Measurements from ENCODE around the gene DNAJC9. TPM values are rescaled to one million over a fixed set of nuclear protein-coding genes. Genes with fewer than 3 reads are reported as not detected.

The DNAJC9 gene
- total RNA-seq, 1 experiment from 2014 or later = 65.2 TPM

DNA sequence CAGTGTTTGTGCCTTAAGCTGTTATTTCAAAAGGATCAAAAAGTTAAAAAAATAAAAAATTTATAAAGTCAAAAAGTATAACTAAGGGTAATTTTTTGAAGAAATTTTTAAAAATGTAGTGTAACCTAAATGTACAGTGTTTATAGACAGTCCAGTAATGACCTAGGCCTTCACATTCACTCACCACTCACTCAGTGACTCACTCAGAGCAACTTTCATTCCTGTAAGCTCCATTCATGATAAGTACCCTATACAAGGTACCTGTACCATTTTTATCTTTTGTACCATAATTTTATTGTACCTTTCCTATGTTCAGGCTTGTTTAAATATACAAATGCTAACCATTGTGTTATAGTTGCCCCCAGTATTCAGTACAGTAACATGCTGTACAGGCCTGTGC is 21.5 kb downstream of the DNAJC9 start:
- Histone ChIP-seq H3K4me3 (ENCODE audit: low read depth, low read length) (no peak overlapping the region), H3K9me3 (no peaks in the 10 kb centered on the region), H3K4me1 (no peaks in the 10 kb centered on the region), H3K36me3 (ENCODE audit: control insufficient read depth, insufficient read depth, low read length) (no peaks in the 10 kb centered on the region), H3K27me3 (replicated peaks; ENCODE audit: control insufficient read depth, insufficient read depth, low read length) (no peaks in the 10 kb centered on the region)
- intact Hi-C loops (cut with micrococcal nuclease; ENCODE audit: unreplicated experiment) = no loop called here
- Mint-ChIP-seq H3K36me3 (ENCODE audit: insufficient read depth, unreplicated experiment) (no peaks in the 10 kb centered on the region), H3K4me3 (ENCODE audit: unreplicated experiment) (no peak overlapping the region), H3K27ac (ENCODE audit: unreplicated experiment) (no peak overlapping the region), H3K27me3 (ENCODE audit: insufficient read depth, unreplicated experiment) (no peaks in the 10 kb centered on the region), H3K9me3 (ENCODE audit: unreplicated experiment) (no peaks in the 10 kb centered on the region), H3K4me1 (ENCODE audit: low read depth, unreplicated experiment) (peaks cover 7% of the 10 kb centered on the region)
- POLR2A ChIA-PET = no interaction called here
- DNase-seq = no peak
- CTCF ChIA-PET = no interaction called here
- no TSS peak for BruUV-seq (replicated peaks)
- no peak for TF ChIP-seq CTCF (IDR thresholded peaks at IDR 0.05; ENCODE audit: insufficient read depth in 1 of 2, low read depth in 1 of 2, low read length in 1 of 2, severe bottlenecking in 1 of 2, unreplicated experiment in 1 of 2)

GRCh38 chr10:73220989-73221388 is 26.1 kb downstream of the DNAJC9 start:
- no peak for TF ChIP-seq CTCF (IDR thresholded peaks at IDR 0.05; ENCODE audit: insufficient read depth in 1 of 2, low read depth in 1 of 2, low read length in 1 of 2, severe bottlenecking in 1 of 2, unreplicated experiment in 1 of 2)
- peaks cover 2% of the 10 kb centered on the region for H3K36me3 ChIP-seq (ENCODE audit: control insufficient read depth, insufficient read depth, low read length)
- peaks cover 25% of the 10 kb centered on the region for H3K4me1 ChIP-seq
- H3K4me3 ChIP-seq (ENCODE audit: low read depth, low read length) = no peak overlapping the region
- Mint-ChIP-seq H3K4me1 (ENCODE audit: low read depth, unreplicated experiment) (peaks cover 17% of the 10 kb centered on the region), H3K4me3 (ENCODE audit: unreplicated experiment) (no peak overlapping the region), H3K36me3 (ENCODE audit: insufficient read depth, unreplicated experiment) (peaks cover 7% of the 10 kb centered on the region), H3K9me3 (ENCODE audit: unreplicated experiment) (peaks cover 6% of the 10 kb centered on the region), H3K27me3 (ENCODE audit: insufficient read depth, unreplicated experiment) (no peaks in the 10 kb centered on the region), H3K27ac (ENCODE audit: unreplicated experiment) (no peak overlapping the region)
- intact Hi-C loops (cut with micrococcal nuclease; ENCODE audit: unreplicated experiment) = no loop called here
- no TSS peak for BruUV-seq (replicated peaks)
- no peaks in the 10 kb centered on the region for H3K9me3 ChIP-seq
- DNase-seq = no peak
- ChIA-PET CTCF (no interaction called here), POLR2A (no interaction called here)
- H3K27me3 ChIP-seq (replicated peaks; ENCODE audit: control insufficient read depth, insufficient read depth, low read length) = no peaks in the 10 kb centered on the region

DNA sequence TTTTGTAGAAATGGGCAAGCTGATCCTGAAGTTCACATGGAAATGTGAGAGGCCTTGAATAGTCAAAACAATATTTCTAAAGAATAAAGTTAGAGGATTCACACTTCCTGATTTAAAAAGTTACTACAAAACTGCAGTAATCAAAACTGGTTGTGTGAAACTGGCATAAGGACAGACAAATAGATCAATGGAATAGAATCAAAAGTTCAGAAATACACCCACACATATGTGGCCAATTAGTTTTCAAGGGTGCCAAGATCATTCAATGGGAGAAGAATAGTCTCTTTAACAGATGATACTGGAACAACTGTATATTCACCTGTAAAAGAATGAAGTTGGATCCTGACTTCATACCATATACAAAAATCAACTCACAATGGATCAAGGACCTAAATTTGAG is 27.7 kb downstream of the DNAJC9 start:
- no peak for DNase-seq

More for the DNA sequence above, 27.7 kb downstream of the DNAJC9 start:
- Mint-ChIP-seq H3K27me3 (ENCODE audit: insufficient read depth, unreplicated experiment) (no peaks in the 10 kb centered on the region), H3K4me3 (ENCODE audit: unreplicated experiment) (no peak overlapping the region), H3K4me1 (ENCODE audit: low read depth, unreplicated experiment) (peaks cover 22% of the 10 kb centered on the region), H3K27ac (ENCODE audit: unreplicated experiment) (no peak overlapping the region), H3K36me3 (ENCODE audit: insufficient read depth, unreplicated experiment) (peaks cover 7% of the 10 kb centered on the region), H3K9me3 (ENCODE audit: unreplicated experiment) (peaks cover 12% of the 10 kb centered on the region)
- H3K9me3 ChIP-seq = no peaks in the 10 kb centered on the region
- peaks cover 25% of the 10 kb centered on the region for H3K4me1 ChIP-seq
- no peaks in the 10 kb centered on the region for H3K27me3 ChIP-seq (replicated peaks; ENCODE audit: control insufficient read depth, insufficient read depth, low read length)
- CTCF ChIA-PET = interaction anchor here (0.6 to 0.9 kb wide), 3 partner anchors 39 to 123 kb away, joined by 3 to 7 read pairs (median 3); partner anchors contain the start of gene P4HA1
- intact Hi-C loops (cut with micrococcal nuclease; ENCODE audit: unreplicated experiment) = no loop called here
- POLR2A ChIA-PET = no interaction called here
- H3K36me3 ChIP-seq (ENCODE audit: control insufficient read depth, insufficient read depth, low read length) = peaks cover 2% of the 10 kb centered on the region
- no peak overlapping the region for H3K4me3 ChIP-seq (ENCODE audit: low read depth, low read length)
- TF ChIP-seq CTCF (IDR thresholded peaks at IDR 0.05; ENCODE audit: insufficient read depth in 1 of 2, low read depth in 1 of 2, low read length in 1 of 2, severe bottlenecking in 1 of 2, unreplicated experiment in 1 of 2) = no peak
- no TSS peak for BruUV-seq (replicated peaks)

Data from Caco-2 (cell line).